Fibroblast of lung (primary cell): ENCODE data around the gene ATP10D.

Experiments used
- EZH2 ChIP-seq: IDR thresholded peaks from 2 replicates; pipeline ENCODE4 v1.5.1; 2012; ENCODE audit warnings: low read length, control low read depth, mild to moderate bottlenecking; ENCODE audit errors: missing control alignments
- TF ChIP-seq, protein P1 (sequence below), 2 donors: IDR thresholded peaks in 1 of 2; conservative IDR thresholded peaks in 1 of 2; 1 replicate in 1 of 2; 2 replicates in 1 of 2; pipeline ENCODE4 v1.5.1; 2011 to 2012; ENCODE audit warnings: low read length in 2 of 2, control low read depth in 1 of 2, inconsistent platforms in 1 of 2, low read depth in 1 of 2, mild to moderate bottlenecking in 1 of 2

DNA sequence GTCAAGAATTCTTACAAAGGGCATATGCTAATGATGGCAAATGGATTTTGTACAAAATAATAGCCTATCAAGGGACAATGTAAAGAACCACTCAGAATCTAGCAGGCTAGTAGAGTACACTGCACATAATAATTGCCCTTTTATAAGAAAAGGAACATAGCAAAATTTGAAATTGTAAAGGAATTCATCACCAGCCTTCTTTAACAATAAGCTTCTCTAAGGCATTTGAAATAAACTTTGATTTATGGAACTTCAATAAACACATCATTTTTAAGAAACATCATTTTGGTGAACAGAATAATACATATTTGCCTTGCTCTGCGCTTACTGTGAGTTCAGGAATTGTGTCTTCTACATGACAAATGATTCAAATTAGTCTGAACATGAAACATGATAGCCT is 9.7 kb upstream of the ATP10D start:
- TF ChIP-seq, protein P1, sequence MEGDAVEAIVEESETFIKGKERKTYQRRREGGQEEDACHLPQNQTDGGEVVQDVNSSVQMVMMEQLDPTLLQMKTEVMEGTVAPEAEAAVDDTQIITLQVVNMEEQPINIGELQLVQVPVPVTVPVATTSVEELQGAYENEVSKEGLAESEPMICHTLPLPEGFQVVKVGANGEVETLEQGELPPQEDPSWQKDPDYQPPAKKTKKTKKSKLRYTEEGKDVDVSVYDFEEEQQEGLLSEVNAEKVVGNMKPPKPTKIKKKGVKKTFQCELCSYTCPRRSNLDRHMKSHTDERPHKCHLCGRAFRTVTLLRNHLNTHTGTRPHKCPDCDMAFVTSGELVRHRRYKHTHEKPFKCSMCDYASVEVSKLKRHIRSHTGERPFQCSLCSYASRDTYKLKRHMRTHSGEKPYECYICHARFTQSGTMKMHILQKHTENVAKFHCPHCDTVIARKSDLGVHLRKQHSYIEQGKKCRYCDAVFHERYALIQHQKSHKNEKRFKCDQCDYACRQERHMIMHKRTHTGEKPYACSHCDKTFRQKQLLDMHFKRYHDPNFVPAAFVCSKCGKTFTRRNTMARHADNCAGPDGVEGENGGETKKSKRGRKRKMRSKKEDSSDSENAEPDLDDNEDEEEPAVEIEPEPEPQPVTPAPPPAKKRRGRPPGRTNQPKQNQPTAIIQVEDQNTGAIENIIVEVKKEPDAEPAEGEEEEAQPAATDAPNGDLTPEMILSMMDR (conservative IDR thresholded peaks at IDR 0.05 in 1 of 2, IDR thresholded peaks at IDR 0.05 in 1 of 2; ENCODE audit: low read depth in 1 of 2, low read length in 2 of 2): no peak
- TF ChIP-seq EZH2: no peak
